ENCODE measurements around the gene DPCD. TPM values are rescaled to one million over a fixed set of nuclear protein-coding genes. Genes with fewer than 3 reads are reported as not detected.

Gene DPCD
- total RNA-seq, 1 experiment from 2014 or later, result 39.5 TPM

- no peak for ATAC-seq
- BruUV-seq (replicated peaks), result no TSS peak
These were observed 13.4 kb downstream of the DPCD start for GRCh38 chr10:101601541-101601940.

GRCh38 chr10:101602761-101603398, 14.8 kb downstream of the DPCD start:
- DNase-seq (ENCODE audit: low read depth, low spot score) (peak; percentile 71), ATAC-seq (peak; percentile 99)
- H3K4me3 ChIP-seq (replicated peaks in 1 of 2; ENCODE audit: low read depth in 1 of 2, low read length in 2 of 2), result no peak overlapping the region
- H3K27ac ChIP-seq (ENCODE audit: low read depth, low read length), result no peak overlapping the region
- H3K36me3 ChIP-seq (ENCODE audit: control insufficient read depth in 1 of 2, insufficient read depth in 2 of 2, low read length in 2 of 2), result peaks cover 1 to 4% of the 10 kb centered on the region in 2 experiments; a peak in 3 of 4 replicates
- POLR2A ChIA-PET, result interaction anchor here (1.0 kb wide), 2 partner anchors 178 to 238 kb away, joined by 3 to 10 read pairs; no protein-coding TSS in a partner anchor
- 0 out of 2 replicates have a peak, but pooled peaks cover 5% of the 10 kb centered on the region for H4K20me1 ChIP-seq (ENCODE audit: insufficient read depth)
- CTCF ChIA-PET, result interaction anchor here (0.5 to 6.0 kb wide), 66 partner anchors 8 to 818 kb away, joined by 3 to 220 read pairs (median 4); partner anchors contain the start of genes ARMH3, DPCD, NPM3 and OGA
- no peak overlapping the region for H2AFZ ChIP-seq (ENCODE audit: low read depth, low read length, poor library complexity, severe bottlenecking)
- H3K27me3 ChIP-seq (ENCODE audit: insufficient read depth, low read length), result no peaks in the 10 kb centered on the region
- no peak overlapping the region for H3K9ac ChIP-seq (ENCODE audit: low read length)
- no TSS peak for BruUV-seq (replicated peaks)
- H3K4me2 ChIP-seq (ENCODE audit: low read length), result no peak overlapping the region
- TF ChIP-seq YY1 (IDR thresholded peaks at IDR 0.05; ENCODE audit: extremely low read depth, insufficient replicate concordance, low read depth, low read length) (peak; percentile 74), CEBPB (IDR thresholded peaks at IDR 0.05; ENCODE audit: low read depth) (no peak), CTCF (IDR thresholded peaks at IDR 0.05 in 2 of 3, conservative IDR thresholded peaks at IDR 0.05 in 1 of 3; ENCODE audit: borderline replicate concordance in 1 of 3, insufficient read depth in 1 of 3, low read depth in 2 of 3, low read length in 2 of 3) (peak; percentile 97 to 99 (median 99)), RAD21 (IDR thresholded peaks at IDR 0.05; ENCODE audit: low read depth) (peak; percentile 96), POLR2AphosphoS5 (IDR thresholded peaks at IDR 0.05; ENCODE audit: low read depth, low read length) (peak; percentile 52)
- intact Hi-C loops (cut with micrococcal nuclease), result loop anchor here (1.0 to 2.0 kb wide), 3 partner anchors 178 to 470 kb away; no protein-coding TSS in a partner anchor
- H3K79me2 ChIP-seq (ENCODE audit: insufficient read depth, low read length), result no peaks in the 10 kb centered on the region
- H3K4me1 ChIP-seq (ENCODE audit: control insufficient read depth in 1 of 2, insufficient read depth in 2 of 2, low read length in 2 of 2), result no peaks in the 10 kb centered on the region
- H3K9me3 ChIP-seq (ENCODE audit: control insufficient read depth in 1 of 2, insufficient read depth in 1 of 2, low read depth in 1 of 2, low read length in 2 of 2), result no peaks in the 10 kb centered on the region
- RAD21 ChIA-PET (ENCODE audit: low non-redundant PET in 1 of 2, low total read pairs in 2 of 2, uncharacterized antibody in 2 of 2, unreplicated experiment in 2 of 2), result interaction anchor here (0.9 to 1.7 kb wide), 10 partner anchors 14 to 407 kb away, joined by 3 to 21 read pairs (median 3); partner anchors contain the start of genes NPM3 (in 2 of the 2), DPCD (in 1 of the 2) and POLL (in 1 of the 2)
- H3K9me2 ChIP-seq (ENCODE audit: insufficient read depth), result no peaks in the 10 kb centered on the region

More at GRCh38 chr10:101601541-101601940, 13.4 kb downstream of the DPCD start:
- intact Hi-C loops (cut with micrococcal nuclease), result no loop called here
- ChIA-PET POLR2A (no interaction called here), CTCF (interaction anchor here (1.1 to 6.0 kb wide), 7 partner anchors 8 to 471 kb away, joined by 3 to 220 read pairs (median 6); partner anchors contain the start of gene NPM3), RAD21 (ENCODE audit: low non-redundant PET in 1 of 2, low total read pairs in 2 of 2, uncharacterized antibody in 2 of 2, unreplicated experiment in 2 of 2) (interaction anchor here (1.7 kb wide), 2 partner anchors 180 kb away, joined by 15 to 21 read pairs; no protein-coding TSS in a partner anchor)
- Histone ChIP-seq H3K4me1 (ENCODE audit: control insufficient read depth in 1 of 2, insufficient read depth in 2 of 2, low read length in 2 of 2) (no peaks in the 10 kb centered on the region), H3K9ac (ENCODE audit: low read length) (no peak overlapping the region), H3K4me3 (replicated peaks in 1 of 2; ENCODE audit: low read depth in 1 of 2, low read length in 2 of 2) (no peak overlapping the region), H3K27ac (ENCODE audit: low read depth, low read length) (no peak overlapping the region), H4K20me1 (ENCODE audit: insufficient read depth) (0 out of 2 replicates have a peak, but pooled peaks cover 5% of the 10 kb centered on the region), H3K9me3 (ENCODE audit: control insufficient read depth in 1 of 2, insufficient read depth in 1 of 2, low read depth in 1 of 2, low read length in 2 of 2) (no peaks in the 10 kb centered on the region), H3K4me2 (ENCODE audit: low read length) (no peak overlapping the region), H3K36me3 (ENCODE audit: control insufficient read depth in 1 of 2, insufficient read depth in 2 of 2, low read length in 2 of 2) (peaks cover 0 to 9% of the 10 kb centered on the region in 2 experiments; a peak in 3 of 4 replicates), H2AFZ (ENCODE audit: low read depth, low read length, poor library complexity, severe bottlenecking) (no peak overlapping the region), H3K79me2 (ENCODE audit: insufficient read depth, low read length) (no peaks in the 10 kb centered on the region), H3K27me3 (ENCODE audit: insufficient read depth, low read length) (no peaks in the 10 kb centered on the region), H3K9me2 (ENCODE audit: insufficient read depth) (no peaks in the 10 kb centered on the region)
- TF ChIP-seq SIN3A (IDR thresholded peaks at IDR 0.05; ENCODE audit: low read depth), result no peak
- no peak for TF ChIP-seq ELF1 (IDR thresholded peaks at IDR 0.05; ENCODE audit: borderline replicate concordance, low read depth)
- 0 out of 2 replicates have a peak, but pooled peaks have one; percentile 25 for TF ChIP-seq ZFX (IDR thresholded peaks at IDR 0.05)
- DNase-seq (ENCODE audit: low read depth, low spot score), result no peak

Data from HCT116 (cell line).